Measurements from ENCODE around the gene DUSP18. TPM values are rescaled to one million over a fixed set of nuclear protein-coding genes. Genes with fewer than 3 reads are reported as not detected.
"Not testable (repeated sequence)": the region's sequence is repeated elsewhere in the genome, so short reads cannot be mapped to it uniquely, and the experiment has no call there.

The DUSP18 gene
- total RNA-seq, 2 donors from 2014 or later = 6.9 to 8.5 TPM

DNA sequence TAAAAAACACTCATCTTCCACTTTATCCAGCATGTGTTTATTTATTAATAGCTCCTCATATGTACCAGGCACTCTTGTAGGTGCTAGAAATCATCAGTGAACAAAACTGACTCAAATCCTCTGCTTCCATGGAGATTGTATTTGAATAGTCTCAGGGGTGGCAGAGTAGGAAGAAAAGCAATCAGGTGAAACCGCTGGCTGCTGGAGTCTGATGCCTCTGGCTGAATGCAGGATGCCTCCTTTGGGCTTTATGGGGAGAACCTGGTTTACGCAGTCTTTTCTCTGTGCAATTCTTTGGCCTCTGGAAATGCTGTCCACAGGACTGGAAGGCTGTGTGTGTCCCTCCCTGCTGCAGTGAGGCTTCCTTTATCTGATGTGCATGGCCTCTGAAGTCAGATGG lies 14.2 kb upstream of the DUSP18 start:
- DNase-seq (ENCODE audit: low spot score) = no peak
- intact Hi-C loops (cut with DNase I) = no loop called here

DNA sequence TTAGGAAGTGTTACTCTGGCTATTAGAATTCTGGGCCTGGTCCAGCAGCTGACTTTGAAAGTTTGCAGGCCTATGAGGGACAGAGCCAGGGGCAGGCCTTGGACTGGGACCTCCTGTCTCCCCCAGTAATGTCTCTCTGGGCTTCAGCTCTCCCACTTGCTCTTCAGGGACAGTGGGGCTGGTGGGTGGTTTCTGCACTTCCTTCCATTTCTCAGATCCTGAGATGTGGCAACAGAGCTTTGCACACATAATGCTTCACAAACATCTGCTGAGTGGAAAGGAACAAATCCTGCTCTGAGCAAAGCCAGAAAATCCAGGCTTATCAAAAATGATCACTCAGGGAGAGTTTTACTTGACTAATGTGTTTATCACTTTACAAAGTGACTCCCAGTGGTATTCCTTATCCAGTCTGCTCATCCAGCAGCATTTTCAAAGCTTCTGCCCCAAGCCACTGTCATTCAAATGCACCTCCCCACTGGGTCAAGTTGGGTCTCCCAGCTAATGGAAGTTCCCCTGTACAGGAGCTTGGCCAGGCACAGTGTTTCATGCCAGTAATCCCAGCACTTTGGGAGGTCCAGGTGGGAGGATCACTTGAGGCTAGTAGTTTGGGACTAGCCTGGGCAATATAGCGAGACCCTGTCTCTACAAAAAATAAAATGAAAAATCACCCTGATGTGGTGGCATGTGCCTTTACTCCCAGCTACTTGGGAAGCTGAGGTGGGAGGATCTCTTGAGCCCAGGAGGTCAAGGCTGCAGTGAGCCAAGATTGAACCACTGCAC lies 13.5 kb upstream of the DUSP18 start:
- intact Hi-C loops (cut with DNase I) = no loop called here
- DNase-seq (ENCODE audit: low spot score) = no peak

DNA sequence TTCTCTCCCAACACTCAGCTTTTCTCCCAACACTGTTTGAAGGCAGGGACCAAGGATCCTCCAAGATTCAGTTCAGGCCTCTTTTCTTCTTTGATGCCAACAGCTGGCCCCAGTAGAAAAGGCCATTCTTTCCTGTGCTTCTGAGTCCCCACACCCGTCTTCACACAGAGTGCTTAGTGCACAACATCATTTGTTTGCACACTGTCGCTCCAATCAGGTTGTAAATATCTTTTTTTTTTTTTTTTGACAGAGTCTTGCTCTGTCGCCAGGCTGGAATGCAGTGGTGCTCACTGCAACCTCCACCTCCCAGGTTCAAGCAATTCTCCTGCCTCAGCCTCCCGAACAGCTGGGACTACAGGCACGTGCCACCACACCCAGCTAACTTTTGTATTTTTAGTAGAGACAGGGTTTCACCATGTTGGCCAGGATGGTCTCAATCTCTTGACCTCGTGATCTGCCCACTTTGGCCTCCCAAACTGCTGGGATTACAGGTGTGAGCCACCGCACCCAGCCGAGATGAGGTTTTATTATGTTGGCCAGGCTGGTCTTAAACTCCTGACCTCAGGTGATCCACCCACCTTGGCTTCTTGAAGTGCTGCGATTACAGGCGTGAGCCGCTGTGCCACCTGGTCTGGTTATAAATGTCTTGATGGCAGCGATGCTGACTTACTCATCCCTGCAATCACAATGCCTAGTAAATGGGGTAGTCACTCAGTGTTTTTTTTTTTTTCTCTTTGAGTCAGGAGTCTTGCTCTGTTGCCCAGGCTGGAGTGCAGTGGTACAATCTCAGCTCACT lies 12.4 kb upstream of the DUSP18 start:
- intact Hi-C loops (cut with DNase I); DNase-seq (ENCODE audit: low spot score): not testable (repeated sequence)

DNA sequence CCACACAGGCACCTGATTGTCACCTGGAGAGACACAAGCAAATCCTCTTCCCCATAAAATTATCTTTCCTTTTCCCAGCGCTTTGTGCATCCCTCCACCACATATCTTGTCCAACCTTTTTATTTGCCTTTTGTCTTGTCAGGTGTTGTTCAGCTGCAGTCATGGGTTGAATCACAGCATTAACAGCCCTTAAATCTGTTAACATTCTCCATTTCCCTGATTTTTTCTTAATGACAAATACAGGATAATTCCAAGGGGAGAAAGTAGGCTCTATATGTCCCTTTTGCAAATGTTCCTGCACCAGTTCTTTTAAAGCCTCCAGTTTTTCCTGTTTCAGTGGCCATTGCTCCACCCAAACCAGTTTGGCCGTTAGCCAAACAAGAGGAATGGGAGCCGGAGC lies 8.9 kb upstream of the DUSP18 start:
- DNase-seq (ENCODE audit: low spot score); intact Hi-C loops (cut with DNase I): not testable (repeated sequence)

DNA sequence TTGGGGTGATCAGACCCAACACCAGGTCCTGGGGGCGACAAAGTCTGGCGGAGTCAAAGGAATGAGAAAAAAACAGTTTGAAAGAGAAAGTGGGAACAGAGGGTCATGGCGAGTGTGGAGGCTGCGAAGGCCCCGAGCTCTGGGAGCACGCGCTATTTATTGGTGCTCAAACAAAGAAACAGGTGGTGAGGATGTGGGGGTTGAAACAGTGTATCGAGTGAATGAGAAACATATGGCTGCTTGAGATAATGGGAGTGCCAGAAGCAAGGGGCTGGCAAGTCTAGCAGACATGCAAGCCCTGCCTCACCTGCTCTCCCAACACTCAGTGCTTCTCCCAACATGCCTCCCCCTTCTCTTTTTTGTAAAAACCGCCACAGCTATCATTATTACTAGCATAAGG lies 7.8 kb upstream of the DUSP18 start:
- DNase-seq (ENCODE audit: low spot score) = no peak
- intact Hi-C loops (cut with DNase I) = no loop called here

DNA sequence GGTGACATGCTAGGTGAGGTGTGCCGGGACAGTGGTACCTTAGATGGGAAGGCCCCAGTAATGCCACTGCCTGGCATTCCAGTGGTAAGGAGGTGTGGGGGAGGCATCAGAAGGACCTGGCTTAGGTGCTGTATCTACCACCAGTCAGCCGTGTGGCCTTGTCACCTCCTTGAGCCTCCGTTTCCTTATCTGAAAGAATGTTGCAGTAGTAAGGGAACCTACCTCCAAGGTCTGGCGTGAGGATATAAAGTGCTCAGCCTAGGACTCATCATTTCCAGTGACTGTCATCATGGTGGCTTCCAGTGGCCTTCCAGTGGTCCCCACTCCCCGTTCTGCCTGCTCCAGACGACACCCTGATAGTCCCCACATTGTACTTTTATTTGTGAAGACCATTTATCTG lies 6.8 kb upstream of the DUSP18 start:
- no peak for DNase-seq (ENCODE audit: low spot score)
- intact Hi-C loops (cut with DNase I) = no loop called here

DNA sequence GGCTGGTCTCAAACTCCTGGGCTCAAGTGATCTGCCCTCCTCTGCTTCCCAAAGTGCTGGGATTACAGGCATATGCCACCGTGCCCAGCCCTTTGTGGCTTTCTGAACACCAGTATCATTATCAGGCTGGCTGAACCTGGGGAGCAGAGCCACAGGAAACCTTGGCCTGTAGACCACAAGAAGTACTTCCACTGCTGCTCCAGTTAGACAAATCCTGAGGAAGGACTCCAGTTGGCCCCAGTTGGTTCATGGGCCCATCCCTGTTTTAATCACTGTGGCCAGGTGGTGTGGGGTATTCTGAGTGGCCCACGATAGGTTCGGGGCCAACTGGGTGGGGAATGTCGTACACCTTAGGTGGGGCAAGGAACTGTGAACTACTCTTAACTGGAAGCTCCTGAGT lies 5.5 kb upstream of the DUSP18 start:
- no peak for DNase-seq (ENCODE audit: low spot score)
- intact Hi-C loops (cut with DNase I) = no loop called here

DNA sequence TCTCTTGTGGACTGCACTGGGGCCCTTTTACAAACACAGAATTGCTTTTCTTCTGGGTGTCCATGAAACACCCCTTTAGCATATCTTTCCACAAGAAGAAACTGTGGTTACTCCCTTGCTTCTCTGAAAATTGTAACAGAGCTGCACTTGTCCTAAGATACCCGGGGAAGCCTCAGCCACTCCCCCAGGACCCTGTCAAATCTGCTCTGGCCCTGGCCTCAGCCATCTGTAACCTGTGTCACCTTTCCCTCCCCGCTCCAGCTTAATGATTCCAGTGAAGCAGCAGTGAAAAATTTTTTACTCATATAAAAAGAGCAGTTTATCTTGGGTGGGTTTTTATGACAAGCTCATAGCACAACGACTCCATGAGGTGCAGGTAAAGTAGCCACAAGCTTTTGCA lies 3.4 kb upstream of the DUSP18 start:
- DNase-seq (ENCODE audit: low spot score) = no peak
- intact Hi-C loops (cut with DNase I) = no loop called here

DNA sequence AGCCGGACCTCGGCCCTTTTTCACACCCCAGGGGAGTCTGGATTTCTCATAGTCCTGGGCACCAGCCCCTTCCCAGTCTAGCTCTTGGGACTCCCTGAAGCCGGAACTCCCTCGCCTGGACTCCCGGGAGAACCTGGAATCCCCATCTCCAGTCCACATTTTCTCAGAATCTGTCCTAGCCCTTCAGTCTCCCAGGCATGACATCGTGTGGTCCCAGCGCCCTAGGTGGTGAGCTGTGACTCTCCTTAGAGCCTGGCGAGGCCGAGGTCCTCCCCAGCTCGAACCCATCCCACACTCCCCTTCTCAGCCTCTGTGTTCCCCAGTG lies 673 bp upstream of the DUSP18 start:
- no peak for DNase-seq (ENCODE audit: low spot score)
- intact Hi-C loops (cut with DNase I) = no loop called here

DNA sequence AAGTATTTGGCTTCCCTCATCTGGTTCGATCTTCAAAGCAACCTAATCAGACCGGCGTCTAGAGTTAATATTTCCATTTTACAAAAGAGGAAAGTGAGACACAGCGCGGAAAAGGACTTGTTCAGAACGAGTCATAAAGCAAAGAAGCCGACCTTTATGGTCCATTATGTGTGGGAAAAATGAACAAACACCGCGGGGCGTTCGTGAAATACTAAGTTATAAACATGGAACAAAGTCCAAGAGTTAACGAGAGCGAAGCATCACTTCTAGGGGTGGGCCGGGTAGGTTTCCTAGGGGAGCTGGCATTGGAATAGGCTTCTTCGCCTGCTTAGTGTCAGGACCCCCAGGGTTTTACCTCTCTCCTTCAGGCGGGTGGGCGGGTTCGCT lies 575 bp downstream of the DUSP18 start:
- DNase-seq (ENCODE audit: low spot score) = no peak
- intact Hi-C loops (cut with DNase I) = no loop called here

DNA sequence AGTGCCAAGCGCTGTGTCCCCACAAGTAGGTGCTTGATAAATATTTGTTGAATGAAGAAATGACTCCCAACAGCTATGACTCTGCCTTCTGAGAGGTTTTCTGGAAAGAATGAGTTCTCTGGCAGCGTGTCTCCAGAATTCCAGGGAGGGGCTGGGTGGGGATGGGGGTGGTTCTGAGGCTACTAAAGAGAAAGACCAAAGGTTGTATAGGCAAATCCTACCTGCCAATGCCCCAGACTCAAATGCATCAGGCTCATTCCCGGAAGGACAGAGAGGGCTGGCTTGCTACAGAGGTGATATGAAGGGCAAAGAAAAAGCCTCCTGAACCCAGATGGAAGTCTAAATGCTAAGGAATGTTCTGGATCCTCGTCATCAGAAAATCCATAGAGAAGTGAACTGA lies 1.9 kb downstream of the DUSP18 start:
- DNase-seq (ENCODE audit: low spot score) = no peak
- intact Hi-C loops (cut with DNase I) = no loop called here

DNA sequence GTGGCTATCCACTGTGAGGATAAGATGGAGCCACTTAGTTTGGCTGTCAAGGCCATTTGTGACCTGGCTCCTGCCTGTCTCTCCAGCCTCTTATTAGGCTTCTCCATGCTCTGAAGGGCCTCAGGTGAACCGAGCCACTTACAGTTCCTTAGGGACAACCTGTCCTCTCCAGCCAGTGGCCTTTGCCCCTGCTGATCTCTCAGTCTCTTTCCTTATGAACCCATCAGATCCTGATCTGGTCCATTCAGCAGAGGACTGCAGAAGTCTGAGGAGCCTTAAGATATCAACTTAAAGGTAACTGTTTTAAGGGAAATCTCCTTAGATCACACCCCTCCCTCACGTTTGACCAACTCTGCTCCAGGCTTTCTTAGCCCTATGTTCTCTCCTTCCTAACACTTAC lies 2.4 kb downstream of the DUSP18 start:
- intact Hi-C loops (cut with DNase I) = no loop called here
- DNase-seq (ENCODE audit: low spot score) = no peak

DNA sequence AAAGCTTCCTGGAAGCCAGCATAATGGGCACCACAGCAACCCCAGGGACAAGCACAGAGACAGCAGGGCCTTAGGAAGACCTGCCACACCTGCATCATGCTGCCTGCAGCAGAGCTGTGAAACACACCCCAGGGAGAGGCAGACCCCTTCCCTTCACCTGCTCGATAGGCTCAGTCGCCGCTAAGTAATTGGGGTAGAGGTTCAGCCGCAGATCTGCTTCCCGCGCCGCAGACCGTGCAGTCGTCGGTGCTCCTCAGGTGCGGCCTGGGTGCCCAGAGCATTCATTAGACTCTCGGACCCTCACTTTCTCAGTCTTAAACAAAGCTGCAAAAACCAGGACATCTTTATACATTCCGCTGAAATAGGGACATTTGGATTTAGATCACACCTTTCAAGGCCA lies 2.9 kb downstream of the DUSP18 start:
- intact Hi-C loops (cut with DNase I) = no loop called here
- no peak for DNase-seq (ENCODE audit: low spot score)

DNA sequence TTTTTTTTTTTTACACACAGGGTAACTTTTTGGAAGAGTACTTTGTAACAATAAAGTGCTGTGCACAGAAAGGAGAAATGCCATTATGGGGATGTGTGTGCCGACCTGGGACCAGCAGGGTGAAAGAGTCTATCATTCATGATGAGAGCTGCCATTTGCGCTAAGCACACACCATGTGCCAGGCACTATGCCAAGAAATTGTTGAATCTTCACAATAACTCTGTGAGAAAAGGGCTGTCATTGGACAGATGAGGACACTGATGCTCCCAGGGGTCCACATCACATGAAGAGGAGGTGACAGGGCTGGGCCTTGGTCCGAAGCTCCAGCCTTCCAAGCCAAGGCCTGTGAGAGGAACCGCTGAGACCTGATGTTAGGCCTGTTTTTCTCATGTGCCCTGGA lies 5.6 kb downstream of the DUSP18 start:
- no peak for DNase-seq (ENCODE audit: low spot score)
- intact Hi-C loops (cut with DNase I) = no loop called here

DNA sequence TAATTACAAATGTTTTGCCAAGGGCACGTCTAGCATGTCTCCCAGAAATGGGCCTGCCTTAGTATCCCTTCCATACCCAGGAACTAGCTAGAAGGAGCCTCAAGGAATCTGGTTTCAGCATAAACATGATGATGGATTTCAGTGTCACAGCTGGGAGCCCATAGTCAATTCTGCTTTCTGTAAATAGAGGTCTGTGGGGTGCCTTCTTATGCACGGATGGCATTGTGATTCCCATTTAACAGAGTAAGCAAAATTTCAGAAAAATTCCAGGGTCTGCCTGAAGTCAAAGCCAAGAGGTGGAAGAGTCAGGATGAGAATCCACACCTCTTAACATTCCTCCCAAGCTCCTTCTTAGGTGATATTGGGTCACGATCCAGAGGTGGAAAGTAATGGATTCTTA lies 12.1 kb downstream of the DUSP18 start:
- no peak for DNase-seq (ENCODE audit: low spot score)
- intact Hi-C loops (cut with DNase I) = no loop called here

DNA sequence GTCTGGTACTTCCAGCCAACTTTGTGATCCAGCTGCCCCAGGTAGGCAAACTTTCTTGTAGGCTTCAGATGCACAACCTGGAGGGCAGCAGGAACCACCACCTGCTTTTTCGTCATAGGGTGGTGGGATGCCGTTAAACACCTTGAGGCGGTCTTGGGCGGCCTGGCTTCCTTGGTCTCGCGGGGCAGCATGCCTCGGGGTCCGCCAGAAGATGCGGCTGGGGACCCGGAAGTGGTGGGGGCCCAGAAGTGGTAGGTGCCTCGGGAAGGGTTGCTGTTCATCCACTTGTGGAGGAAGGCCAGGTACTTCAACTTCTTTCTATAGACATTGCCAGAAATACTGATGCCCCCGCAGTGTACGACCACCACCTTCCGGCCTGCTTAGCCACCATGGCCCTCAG lies 13.3 kb downstream of the DUSP18 start:
- intact Hi-C loops (cut with DNase I) = no loop called here
- DNase-seq (ENCODE audit: low spot score) = no peak

DNA sequence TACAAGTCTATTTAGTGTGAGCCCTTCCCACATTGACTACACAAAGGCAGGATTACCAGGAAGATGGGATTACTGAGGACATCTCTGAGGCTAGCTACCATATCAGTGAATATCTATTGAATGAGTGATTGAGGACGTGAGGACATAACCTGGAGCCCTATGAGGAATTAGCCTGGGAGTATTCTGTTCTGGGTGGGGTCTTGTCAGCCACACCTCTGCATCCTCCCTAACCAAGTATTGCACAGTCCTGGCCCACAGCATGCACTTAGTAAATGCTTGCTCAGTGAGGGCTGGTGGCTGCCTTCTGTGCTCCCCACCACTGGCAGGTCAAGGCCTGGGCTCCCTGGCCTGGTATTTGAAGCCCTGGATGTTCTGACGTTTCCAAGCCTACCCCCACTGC lies 14.8 kb downstream of the DUSP18 start:
- intact Hi-C loops (cut with DNase I) = no loop called here
- DNase-seq (ENCODE audit: low spot score) = no peak

DNA sequence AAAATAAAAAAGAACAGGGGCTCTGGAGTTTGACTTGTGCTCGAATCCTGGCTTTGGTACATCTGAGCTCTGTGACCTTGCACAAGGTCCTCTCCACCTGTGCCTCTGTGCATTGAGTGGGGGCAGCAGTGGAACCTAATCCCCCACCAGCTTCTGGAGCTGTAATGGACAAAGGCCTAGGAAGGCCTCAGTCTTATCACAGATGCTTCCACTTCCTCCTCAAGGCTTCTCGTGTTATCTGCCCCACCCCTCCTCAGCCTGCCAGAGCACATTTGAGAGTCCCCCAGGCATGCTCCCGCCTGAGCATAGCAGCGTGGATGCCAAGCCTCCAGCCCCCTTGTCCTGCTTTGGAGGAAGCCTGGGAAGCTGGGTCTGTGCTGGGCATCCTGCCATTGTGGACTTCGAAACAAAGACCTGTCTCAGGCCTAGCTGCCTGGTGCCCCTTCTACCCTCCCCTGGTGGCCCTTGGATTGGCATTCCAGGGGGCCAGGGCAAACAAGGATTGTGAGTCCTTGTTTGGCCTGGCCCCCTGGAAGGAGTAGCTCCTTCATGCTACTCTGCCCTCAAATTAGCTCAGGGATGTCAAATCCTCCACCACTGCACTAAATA lies 17.1 kb downstream of the DUSP18 start:
- intact Hi-C loops (cut with DNase I) = no loop called here

DNA sequence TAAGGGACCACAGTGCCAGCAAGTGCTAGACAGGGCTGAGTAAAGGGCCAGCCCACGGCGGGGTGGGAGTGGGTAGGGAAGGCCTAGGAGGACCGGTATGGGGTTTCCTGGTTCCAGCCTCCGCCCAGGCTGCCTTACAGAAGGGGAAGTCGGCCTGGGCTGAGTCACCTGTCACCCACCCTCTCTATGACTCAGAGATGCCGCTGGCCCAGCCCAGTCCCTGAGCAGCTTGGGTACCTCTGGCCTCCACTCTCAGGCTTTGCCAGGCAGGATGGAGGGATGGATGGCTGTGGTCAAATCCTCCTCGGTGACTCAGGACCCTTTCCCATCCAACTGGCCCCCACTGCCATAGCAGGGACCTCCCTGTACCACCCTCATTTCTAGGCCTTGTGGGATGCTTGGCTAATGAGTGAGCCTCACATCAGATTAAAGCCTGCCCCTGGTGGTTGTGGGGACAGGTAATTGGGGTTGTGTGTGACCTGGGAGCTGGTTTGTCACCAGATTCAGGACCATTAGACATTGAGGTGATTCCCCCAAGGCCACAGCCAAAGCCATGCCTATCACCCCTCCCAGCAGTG lies 18.2 kb downstream of the DUSP18 start:
- peak; percentile 91 for DNase-seq (ENCODE audit: low spot score)
- intact Hi-C loops (cut with DNase I) = no loop called here

More for the DNA sequence above, 17.1 kb downstream of the DUSP18 start:
- no peak for DNase-seq (ENCODE audit: low spot score)

DNA sequence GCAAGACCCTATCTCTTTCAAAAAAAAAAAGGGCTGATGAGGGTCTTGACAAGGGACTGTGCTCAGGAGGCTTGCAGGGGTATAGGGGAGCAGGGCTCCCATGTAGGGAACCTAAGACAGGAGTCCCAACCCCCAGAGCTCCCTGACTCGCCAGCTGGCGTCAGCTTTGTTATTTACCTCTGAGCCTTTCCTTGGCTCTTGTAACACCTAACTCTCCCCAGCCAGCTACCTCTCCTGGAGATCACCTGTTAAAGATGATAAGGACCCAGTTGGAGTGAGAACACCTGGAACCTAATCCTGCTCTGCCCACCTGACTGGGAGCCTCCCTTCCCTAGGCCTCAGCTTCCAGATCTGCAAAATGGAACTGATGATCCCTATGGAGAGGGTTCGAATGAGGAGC lies 18.9 kb downstream of the DUSP18 start:
- intact Hi-C loops (cut with DNase I) = no loop called here
- no peak for DNase-seq (ENCODE audit: low spot score)
